ENCODE results near the gene GNB3.

GNB3 gene

DNA sequence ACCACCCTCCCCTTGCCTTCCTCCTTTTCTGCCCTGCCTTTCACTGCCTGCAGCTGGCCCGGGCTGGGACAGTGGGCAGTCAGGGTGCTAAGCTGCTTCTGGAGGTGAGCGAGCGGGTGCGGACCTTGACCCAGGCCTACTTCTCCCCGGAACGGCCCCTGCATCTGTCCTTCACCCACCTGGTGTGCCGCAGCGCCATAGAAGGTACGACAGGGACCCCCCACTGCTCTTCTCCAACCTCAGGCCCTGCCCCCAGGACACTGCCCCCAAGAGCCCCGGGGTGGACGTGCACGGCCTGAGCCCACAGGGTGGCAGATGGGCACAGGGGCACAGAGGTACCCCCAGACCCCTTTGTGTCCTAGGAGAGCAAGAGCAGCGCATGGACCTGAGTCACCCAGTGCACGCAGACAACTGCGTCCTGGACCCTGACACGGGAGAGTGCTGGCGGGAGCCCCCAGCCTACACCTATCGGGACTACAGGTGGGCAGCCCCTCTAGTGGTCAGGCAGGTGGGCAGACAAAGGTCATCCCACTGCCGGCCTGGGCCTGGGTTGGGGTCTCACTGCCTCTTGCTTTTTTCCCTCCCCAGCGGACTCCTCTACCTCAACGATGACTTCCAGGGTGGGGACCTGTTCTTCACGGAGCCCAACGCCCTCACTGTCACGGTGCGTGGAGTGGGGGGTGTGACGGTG lies 3.2 kb upstream of the GNB3 start:
- DNase-seq (ENCODE audit: low spot score), result no peak

DNA sequence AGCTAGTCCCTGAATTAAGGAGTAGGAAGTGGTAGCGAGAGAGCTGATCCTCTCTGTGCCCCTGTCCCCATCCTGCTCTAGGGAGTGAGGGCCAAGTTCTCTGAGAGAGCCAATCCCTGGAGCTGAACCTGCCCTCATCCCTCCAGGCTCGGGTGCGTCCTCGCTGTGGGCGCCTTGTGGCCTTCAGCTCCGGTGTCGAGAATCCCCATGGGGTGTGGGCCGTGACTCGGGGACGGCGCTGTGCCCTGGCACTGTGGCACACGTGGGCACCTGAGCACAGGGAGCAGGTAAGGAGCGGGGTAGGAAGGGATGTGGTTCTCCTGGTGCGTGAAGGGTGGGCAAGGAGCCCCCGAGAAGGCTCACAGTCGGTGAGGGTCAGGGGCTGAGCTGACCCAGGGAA lies 1.9 kb upstream of the GNB3 start:
- no peak for DNase-seq (ENCODE audit: low spot score)

DNA sequence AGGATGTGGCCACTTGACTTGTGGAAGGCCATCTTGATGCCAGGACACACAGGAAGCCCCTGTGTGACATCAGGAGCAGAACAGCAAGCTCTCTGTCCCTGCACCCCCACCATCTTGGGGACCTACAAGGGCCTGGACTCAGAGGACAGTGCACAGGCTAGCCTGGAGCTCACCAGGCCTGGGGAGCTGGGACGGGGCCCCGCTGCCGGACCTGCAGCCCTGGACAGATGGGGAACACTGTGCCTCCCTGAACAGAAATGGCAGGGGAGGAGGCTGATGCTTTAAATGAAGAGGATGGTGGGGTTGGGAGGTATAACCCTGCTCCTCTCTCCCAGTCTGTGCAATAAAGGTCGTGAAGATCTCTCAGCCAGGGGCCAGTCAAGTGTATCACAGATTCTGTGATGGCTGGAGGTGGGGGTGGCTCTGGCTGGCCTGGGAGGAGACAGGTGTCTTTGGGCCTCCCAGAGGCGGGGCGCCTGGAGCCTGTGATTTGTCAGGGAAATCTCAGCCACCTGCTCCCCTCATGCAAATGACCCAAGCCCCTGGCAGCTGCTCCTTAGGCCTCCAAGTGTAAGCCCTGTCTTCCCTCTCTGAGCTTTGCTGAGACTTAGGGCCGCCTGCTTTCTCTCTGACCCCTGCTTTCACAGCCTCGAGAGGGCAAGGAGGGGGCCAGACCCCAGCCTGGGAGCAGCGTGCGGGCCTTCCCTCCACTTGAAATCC lies 1.1 kb upstream of the GNB3 start:
- DNase-seq (ENCODE audit: low spot score), result peak; percentile 97

DNA sequence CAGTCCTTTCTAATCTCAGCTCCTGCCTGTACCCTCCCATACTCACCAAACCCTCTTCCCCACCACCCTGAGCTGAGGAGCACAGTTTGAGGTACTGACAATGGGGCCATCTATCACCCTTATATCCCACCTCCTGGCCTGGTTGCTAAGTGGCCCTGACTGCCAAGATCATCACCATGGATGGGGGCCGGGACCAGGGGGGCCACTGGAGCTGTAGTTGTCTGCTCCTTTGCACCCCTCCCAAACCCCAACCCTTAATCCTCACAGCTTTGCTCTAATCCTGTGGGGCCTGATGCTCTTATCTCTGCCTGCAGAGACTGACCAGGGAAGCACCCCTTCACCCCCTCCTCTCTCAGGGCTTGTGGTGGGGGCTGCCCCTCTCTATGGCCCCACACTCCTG lies 395 bp upstream of the GNB3 start:
- no peak for DNase-seq (ENCODE audit: low spot score)

DNA sequence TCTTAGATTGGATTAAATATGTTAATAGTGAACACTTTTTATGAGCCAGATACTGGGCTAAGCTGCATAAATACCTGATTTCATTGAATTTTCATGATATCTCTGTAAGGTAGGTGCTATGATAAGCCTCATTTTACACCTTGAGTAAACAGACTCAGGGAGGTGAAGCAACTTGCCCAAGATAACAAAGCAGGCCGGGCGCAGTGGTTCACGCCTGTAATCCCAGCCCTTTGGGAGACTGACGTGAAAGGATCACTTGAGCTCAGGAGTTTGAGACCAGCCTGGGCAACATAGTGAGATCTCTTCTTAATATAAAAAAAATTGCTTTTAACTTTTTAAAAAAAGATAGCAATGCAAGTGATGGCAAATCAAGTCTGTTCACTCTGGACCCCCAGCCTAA lies 1.4 kb downstream of the GNB3 start:
- no peak for DNase-seq (ENCODE audit: low spot score)

DNA sequence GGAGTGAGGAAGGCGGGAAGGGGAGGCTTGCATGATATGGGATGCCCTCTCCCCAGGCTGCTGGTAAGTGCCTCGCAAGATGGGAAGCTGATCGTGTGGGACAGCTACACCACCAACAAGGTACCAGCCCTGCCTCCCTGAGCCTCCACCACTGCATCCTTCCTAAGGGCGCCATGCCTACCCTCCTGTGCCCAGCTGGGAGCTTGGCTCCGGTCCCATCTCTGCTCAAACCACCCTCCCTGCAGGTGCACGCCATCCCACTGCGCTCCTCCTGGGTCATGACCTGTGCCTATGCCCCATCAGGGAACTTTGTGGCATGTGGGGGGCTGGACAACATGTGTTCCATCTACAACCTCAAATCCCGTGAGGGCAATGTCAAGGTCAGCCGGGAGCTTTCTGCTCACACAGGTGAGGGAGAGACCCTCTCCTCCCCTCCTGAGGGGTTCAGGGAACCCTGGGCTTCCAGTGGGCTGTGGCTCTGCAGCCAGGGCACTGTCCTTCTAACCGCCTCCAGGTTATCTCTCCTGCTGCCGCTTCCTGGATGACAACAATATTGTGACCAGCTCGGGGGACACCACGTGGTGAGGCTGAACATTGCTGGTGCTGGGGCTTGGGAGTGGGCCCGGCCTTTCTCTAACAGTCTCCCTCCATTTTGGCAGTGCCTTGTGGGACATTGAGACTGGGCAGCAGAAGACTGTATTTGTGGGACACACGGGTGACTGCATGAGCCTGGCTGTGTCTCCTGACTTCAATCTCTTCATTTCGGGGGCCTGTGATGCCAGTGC lies 2.6 kb downstream of the GNB3 start:
- DNase-seq (ENCODE audit: low spot score), result no peak

DNA sequence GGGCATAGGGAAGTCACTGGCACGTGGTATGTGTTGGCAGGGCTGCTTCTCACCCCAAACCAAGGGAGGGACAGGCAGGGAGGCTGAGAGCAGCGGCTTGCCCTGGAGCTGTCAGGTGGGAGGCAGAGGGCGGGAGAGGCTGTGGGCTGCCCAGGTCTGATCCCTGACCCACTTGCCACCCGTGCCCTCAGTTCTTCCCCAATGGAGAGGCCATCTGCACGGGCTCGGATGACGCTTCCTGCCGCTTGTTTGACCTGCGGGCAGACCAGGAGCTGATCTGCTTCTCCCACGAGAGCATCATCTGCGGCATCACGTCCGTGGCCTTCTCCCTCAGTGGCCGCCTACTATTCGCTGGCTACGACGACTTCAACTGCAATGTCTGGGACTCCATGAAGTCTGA lies 4.7 kb downstream of the GNB3 start:
- DNase-seq (ENCODE audit: low spot score), result no peak

DNA sequence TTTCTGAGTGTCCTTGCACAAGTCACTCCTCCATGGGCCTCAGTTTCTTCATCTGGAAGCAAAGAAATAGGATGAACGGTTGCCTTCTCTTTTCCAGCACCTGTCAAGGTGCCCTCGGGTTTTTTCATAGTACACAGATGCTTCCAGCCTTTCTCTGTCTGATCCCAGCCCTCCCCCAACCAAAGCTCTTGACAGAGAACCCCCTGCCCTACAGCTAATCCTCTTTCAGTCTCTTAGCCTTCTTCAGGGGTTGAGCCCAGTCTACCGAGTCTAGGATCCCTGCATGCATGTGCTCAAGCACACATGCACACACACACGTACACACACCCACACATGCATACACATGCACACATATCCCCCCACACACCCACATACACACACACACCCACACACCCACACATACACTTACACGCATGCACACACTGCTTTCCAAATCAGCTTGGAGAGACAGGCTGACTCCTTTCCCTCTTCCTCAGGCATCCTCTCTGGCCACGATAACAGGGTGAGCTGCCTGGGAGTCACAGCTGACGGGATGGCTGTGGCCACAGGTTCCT lies 5.7 kb downstream of the GNB3 start:
- no peak for DNase-seq (ENCODE audit: low spot score)

DNA sequence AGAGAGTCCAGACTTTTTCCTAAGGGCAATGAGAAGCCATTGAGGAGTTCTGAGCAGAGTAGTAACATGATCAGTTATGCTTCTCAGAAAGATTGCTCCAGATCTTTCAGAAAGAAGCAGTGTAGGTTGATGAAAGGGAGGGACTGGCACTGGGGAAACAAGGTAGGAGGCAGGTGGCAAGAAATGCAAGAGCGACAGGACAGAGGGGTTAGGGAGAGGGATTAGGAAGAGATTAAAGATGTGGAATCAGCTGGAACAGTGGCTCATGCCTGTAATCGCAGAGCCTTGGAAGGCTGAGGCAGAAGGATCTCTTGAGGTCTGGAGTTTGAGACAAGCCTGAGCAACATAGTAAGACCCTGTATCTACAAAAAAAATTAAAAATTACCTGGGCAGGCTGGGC lies 7.0 kb downstream of the GNB3 start:
- DNase-seq (ENCODE audit: low spot score), result no peak

DNA sequence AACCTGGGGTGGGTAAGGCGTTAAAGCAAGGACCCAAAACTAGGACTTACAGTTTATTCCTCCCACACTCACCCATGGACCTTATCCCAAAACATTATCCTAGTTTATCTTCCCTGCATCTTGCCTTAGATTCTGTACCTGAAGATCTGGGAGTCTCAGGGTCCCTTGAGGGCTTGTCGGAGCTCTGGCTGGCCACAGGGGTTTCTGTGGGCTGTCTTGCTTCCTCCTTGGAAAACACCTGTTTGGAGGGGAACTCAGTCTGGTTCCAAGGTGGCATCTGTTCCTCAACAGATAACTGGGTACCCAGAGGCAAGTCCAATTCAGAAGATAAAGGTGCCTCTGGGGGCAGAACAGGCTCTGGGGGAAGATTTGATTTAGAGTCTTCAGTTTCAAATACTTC lies 8.7 kb downstream of the GNB3 start:
- DNase-seq (ENCODE audit: low spot score), result no peak

DNA sequence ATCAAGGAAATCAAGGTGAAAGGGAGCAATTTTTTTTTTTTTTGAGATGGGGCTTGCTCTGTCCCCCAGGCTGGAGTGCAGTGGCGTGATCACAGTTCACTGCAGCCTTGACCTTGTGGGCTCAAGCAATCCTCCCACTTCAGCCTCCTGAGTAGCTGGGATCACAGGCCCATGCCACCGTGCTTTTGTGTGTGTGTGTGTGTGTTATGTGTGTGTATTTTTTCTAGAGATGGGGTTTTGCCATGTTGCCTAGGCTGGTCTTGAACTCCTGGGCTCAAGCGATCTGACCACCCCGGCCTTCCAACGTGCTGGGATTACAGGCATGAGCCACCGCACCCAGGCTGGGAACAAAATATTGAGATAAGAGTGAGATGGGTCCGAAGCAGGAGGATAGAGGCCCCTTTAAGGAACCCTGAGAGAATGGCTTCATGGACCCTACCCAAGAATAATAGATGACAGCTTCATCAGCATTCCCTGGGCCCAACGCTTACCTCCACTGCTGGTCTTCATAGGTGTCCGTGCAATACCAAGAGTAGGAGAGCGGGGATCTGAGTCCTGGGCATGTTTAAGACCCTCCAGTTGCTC lies 9.3 kb downstream of the GNB3 start:
- no peak for DNase-seq (ENCODE audit: low spot score)

DNA sequence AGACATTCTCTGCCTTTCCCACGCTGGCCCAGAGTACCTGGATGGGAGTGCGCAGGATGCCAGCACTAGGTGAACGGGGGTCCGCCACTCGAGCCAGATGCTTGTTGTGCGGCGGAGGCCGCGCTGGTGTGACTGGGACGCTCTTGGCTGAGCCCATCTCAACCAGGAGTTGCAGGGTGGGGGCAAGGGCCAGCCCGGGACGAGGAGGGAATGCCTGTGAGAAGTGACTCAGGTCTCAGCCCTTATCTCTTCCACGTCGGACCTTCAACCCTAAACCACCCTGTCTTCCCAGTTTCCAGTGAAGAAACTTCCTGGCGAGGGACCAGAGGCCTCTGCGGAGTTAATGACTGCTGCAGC lies 10.0 kb downstream of the GNB3 start:
- DNase-seq (ENCODE audit: low spot score), result no peak

DNA sequence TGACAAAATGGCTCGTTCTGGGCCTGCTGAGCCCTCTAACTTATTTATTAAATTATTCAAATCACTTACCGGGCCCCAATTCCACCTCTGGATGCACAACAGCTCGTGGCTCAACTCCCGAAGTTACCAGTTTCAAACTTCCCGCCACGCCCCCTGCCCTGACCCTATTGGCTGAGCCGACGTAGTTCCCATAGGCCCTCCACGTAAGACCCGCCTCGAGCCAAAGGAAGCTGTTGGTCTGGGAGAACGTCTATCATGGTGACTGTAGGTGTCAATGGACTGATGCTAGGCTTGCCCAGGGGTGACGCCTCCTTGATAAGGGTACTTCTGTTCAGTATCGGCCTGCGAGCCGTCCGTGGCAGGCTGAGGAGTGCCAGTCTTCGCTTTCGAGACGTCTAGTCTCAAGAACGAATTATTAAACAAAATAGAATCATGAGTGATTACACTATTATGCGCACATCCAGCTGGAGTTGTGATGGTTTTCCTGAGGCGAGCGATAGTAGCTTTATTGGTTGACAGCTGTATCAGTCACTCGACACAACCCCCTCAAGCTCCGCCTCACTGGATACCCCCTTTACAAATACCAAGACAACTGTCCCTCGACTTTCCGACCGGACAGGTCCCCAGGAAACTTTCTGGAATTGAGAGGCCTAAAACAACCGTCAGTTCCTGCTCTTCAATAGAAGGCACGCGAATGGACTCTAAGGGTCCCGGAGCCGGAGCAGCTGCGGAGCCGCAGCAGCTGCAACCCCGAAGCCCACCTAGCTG lies 10.6 kb downstream of the GNB3 start, which contains the start of gene CDCA3:
Gene CDCA3, minus strand, starts transcription at position 134 of the 768 bp plus-strand sequence. CDS start 334 bp downstream, outside the sequence.
- DNase-seq (ENCODE audit: low spot score), result peak; percentile 100

DNA sequence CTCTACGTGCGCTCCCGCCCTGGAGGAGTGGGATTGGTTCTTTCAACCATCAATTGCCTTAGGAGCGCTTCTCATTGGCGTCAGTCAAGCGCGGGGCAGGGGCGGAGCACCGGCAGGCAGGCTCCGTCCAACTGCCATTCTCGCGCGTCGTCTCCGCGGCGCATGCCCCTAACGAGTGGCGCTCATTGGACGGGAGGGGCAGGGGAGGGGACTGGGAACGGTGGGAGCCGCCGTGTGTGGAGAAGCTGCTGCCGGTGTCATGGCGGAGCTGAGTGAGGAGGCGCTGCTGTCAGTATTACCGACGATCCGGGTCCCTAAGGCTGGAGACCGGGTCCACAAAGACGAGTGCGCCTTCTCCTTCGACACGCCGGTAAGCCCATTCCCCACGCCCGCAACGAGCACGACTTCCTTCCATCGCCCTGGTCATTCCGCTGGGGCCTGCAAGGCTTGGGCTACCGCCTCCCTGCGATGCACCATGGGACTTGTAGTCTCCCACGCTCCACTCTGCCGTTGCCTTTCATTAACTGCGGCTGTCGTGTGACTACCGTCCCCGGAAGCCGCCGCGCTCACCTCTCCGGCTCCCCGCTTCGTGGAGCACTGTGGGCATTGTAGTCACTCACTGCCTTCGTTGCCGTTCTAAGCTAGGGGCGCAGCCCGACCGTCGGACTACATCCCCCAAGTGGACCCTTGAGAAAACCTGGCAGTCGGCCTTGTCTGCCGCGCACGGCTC lies 11.4 kb downstream of the GNB3 start, which contains the start of gene USP5:
Gene USP5, plus strand, starts transcription at position 230 of the 730 bp plus-strand sequence. Its CDS starts 30 bp downstream, at position 260.
- peak; percentile 100 for DNase-seq (ENCODE audit: low spot score)

DNA sequence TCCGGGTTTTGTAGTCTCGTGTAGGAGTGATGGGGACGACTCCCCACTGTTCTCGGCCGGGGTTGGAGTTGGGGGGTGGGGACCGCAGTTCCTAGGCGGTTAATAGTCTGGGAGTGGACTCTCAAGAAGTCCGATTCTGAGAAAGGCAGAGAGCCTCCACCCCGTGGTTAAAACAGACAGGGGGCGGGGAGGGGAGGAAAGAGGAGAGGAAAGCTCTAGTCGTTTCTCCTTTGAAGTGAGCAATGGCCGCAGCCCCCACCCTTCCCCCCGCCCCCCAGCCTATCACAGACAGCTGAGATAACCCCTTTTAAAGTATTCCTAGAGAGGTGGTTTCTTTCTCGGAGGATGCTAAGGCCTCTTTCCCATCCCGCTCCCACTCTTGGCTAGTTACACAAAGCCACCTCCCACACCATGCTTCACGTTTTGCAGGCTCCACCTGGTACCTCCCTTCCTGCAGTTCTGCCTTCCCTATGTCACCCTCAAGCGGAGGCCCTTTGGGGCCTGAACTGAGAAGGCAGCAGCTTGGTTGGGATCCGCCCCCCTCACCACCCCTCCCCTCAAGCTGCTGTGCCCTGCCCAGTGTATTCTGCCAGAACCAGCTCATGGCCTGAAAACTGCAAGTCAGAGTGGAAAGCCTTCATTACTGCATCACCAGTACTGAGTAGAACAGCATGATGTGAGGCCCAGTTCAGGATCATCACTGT lies 12.1 kb downstream of the GNB3 start:
- DNase-seq (ENCODE audit: low spot score), result peak; percentile 84

DNA sequence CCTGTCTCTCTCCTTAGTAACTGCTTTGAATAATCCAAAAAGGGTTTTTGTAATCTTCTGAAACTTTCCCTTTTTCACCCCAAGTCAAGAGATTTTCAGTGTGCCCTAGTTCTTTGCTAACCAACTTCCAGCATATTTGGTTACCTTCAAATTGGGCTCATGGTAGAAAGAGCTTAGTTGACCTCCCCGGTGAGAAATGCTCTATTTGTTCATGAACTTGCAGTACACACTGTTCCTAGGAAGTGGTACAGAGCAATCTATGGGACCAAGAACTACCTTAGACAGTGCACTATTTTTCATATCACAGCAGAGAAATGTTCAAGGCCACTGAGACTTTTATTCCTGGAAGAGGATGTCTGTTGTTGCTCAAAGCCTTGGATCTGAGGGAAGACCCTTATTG lies 12.9 kb downstream of the GNB3 start:
- DNase-seq (ENCODE audit: low spot score), result no peak

DNA sequence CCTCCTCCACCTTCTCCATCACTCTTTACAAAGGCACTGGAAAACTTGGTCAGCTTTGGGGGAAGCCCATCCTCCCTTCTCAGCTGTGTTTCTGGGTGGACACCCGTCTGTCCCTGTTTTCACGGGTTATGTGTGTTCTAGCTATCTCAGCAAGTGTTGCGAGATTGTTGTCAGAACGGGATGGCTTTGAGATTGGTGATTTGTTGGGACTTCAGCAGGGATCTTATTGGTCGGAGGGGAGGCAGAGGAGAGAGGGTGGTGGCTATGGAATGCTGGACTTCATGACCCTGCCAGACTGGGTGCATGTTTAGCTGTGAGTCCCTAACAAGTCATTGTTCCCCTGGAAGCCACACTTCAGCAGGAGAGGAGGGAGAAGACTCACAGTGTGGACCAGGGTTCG lies 13.3 kb downstream of the GNB3 start:
- no peak for DNase-seq (ENCODE audit: low spot score)

DNA sequence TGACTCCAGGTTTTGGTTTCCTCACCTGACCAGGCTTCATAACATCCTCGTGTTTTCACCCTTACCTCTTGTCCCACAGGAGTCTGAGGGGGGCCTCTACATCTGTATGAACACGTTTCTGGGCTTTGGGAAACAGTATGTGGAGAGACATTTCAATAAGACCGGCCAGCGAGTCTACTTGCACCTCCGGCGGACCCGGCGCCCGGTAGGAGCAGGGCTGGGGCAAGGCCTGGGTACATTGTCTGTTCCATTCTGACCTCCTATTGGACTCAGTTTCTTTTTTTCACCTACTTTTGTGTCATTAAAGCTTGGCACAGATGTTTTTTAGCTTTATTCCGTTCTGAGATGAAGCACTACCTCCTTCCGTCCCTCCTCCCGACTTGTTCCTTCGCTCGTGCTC lies 14.6 kb downstream of the GNB3 start:
- DNase-seq (ENCODE audit: low spot score), result no peak

DNA sequence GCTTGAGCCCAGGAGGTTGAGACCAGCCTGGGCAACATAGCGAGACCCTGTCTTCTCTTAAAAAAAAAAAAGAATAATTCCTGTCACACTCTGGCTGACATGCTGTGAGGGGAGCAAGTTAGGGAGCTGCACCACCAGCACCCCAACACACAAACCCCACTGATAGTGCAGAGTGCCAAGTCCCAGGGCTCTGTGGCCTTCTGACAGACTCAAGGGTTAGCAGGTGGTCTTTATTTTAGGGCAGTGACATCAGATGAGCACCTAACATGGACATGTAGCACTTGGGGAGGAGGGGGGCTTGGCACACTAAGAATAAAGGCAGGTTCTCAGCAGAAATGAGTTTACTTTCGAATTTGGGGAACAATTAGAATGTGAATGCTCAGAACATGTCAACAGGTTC lies 18.1 kb downstream of the GNB3 start:
- no peak for DNase-seq (ENCODE audit: low spot score)

DNA sequence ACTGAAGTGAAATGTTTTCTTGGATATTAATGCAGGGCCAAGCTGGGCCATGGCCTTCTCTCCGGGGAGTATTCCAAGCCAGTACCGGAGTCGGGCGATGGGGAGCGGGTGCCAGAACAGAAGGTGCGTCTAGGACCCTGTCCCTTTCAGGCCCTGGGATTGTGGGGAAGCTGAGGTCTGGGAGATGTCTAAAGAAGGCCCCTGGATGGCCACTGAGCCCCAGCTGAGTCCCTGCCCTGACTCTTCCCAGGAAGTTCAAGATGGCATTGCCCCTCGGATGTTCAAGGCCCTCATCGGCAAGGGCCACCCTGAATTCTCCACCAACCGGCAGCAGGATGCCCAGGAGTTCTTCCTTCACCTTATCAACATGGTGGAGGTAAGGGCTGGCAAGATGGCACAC lies 19.4 kb downstream of the GNB3 start:
- no peak for DNase-seq (ENCODE audit: low spot score)

Measured in NAMALWA (cell line).